ENCODE results near the gene SEPTIN3. TPM values are rescaled to one million over a fixed set of nuclear protein-coding genes. Genes with fewer than 3 reads are reported as not detected.

The SEPTIN3 gene
- total RNA-seq, 1 donor from 2014 or later: 0.36 TPM

- Mint-ChIP-seq H3K4me1 (ENCODE audit: unreplicated experiment) (no peaks in the 10 kb centered on the region), H3K27me3 (ENCODE audit: unreplicated experiment) (peaks cover 24% of the 10 kb centered on the region), H3K36me3 (ENCODE audit: low read depth, unreplicated experiment) (peaks cover 3% of the 10 kb centered on the region), H3K4me3 (ENCODE audit: unreplicated experiment) (peak overlapping the region; percentile 43), H3K27ac (ENCODE audit: unreplicated experiment) (no peak overlapping the region), H3K9me3 (ENCODE audit: unreplicated experiment) (no peaks in the 10 kb centered on the region)
- no peak for TF ChIP-seq CTCF (IDR thresholded peaks at IDR 0.05; ENCODE audit: unreplicated experiment)
- DNase-seq (ENCODE audit: low spot score): no peak
These were observed 7.0 kb downstream of the SEPTIN3 start for GRCh38 chr22:41976070-41976901.

- TF ChIP-seq CTCF (IDR thresholded peaks at IDR 0.05; ENCODE audit: unreplicated experiment): no peak
- peaks cover 3% of the 10 kb centered on the region for H3K36me3 Mint-ChIP-seq (ENCODE audit: low read depth, unreplicated experiment)
- H3K27ac Mint-ChIP-seq (ENCODE audit: unreplicated experiment): no peak overlapping the region
- no peak for DNase-seq (ENCODE audit: low spot score)
- H3K9me3 Mint-ChIP-seq (ENCODE audit: unreplicated experiment): no peaks in the 10 kb centered on the region
- peaks cover 23% of the 10 kb centered on the region for H3K27me3 Mint-ChIP-seq (ENCODE audit: unreplicated experiment)
- no peak overlapping the region for H3K4me3 Mint-ChIP-seq (ENCODE audit: unreplicated experiment)
- no peaks in the 10 kb centered on the region for H3K4me1 Mint-ChIP-seq (ENCODE audit: unreplicated experiment)
These were observed 7.8 kb downstream of the SEPTIN3 start for GRCh38 chr22:41976961-41977566.

GRCh38 chr22:41978732-41979131, 9.5 kb downstream of the SEPTIN3 start:
- Mint-ChIP-seq H3K9me3 (ENCODE audit: unreplicated experiment) (no peaks in the 10 kb centered on the region), H3K4me3 (ENCODE audit: unreplicated experiment) (no peak overlapping the region), H3K4me1 (ENCODE audit: unreplicated experiment) (no peaks in the 10 kb centered on the region), H3K27me3 (ENCODE audit: unreplicated experiment) (peaks cover 16% of the 10 kb centered on the region), H3K27ac (ENCODE audit: unreplicated experiment) (no peak overlapping the region), H3K36me3 (ENCODE audit: low read depth, unreplicated experiment) (no peaks in the 10 kb centered on the region)
- TF ChIP-seq CTCF (IDR thresholded peaks at IDR 0.05; ENCODE audit: unreplicated experiment): no peak
- no peak for DNase-seq (ENCODE audit: low spot score)

GRCh38 chr22:41979423-41980250, 10.4 kb downstream of the SEPTIN3 start:
- H3K27ac Mint-ChIP-seq (ENCODE audit: unreplicated experiment): no peak overlapping the region
- H3K36me3 Mint-ChIP-seq (ENCODE audit: low read depth, unreplicated experiment): no peaks in the 10 kb centered on the region
- no peak overlapping the region for H3K4me3 Mint-ChIP-seq (ENCODE audit: unreplicated experiment)

More at GRCh38 chr22:41979423-41980250, 10.4 kb downstream of the SEPTIN3 start:
- no peak for DNase-seq (ENCODE audit: low spot score)
- no peaks in the 10 kb centered on the region for H3K9me3 Mint-ChIP-seq (ENCODE audit: unreplicated experiment)
- TF ChIP-seq CTCF (IDR thresholded peaks at IDR 0.05; ENCODE audit: unreplicated experiment): no peak
- no peaks in the 10 kb centered on the region for H3K4me1 Mint-ChIP-seq (ENCODE audit: unreplicated experiment)
- H3K27me3 Mint-ChIP-seq (ENCODE audit: unreplicated experiment): peaks cover 16% of the 10 kb centered on the region

All from endothelial cell (in vitro differentiated cells).